Bronchial epithelial cell (primary cell): ENCODE results near the gene EP400. TPM values are rescaled to one million over a fixed set of nuclear protein-coding genes. Genes with fewer than 3 reads are reported as not detected.

ENCODE experiments used
- DNase-seq: peaks from one replicate; pipeline ENCODE4 v3.0.0-alpha.2; 2010; ENCODE audit warnings: low read depth
- FAIRE-seq: peaks from 2 replicates; lab custom pipeline; 2011; peaks lifted over from hg19 to GRCh38; lab: Jason Lieb, UNC
- H3K27me3 ChIP-seq: 2 replicates; pipeline ENCODE4 v1.5.1; 2011; ENCODE audit warnings: low read length; ENCODE audit not compliant: control insufficient read depth, insufficient read depth
- H3K36me3 ChIP-seq: 2 replicates; pipeline ENCODE4 v1.5.1; 2011; ENCODE audit warnings: low read length; ENCODE audit not compliant: control insufficient read depth, insufficient read depth
- H3K4me3 ChIP-seq: 2 replicates; pipeline ENCODE4 v1.5.1; 2011; ENCODE audit warnings: mild to moderate bottlenecking, low read depth, low read length, control low read depth
- CTCF ChIP-seq: IDR thresholded peaks from 2 replicates; pipeline ENCODE4 v1.5.1; 2011; ENCODE audit warnings: mild to moderate bottlenecking, moderate library complexity, low read length, control low read depth, inconsistent platforms; ENCODE audit not compliant: insufficient read depth, severe bottlenecking
- total RNA-seq: library from RNA; depleted of rRNA; stranded (reverse); fragments of >200 nt; gene quantifications from 2 replicates; pipeline ENCODE4 v1.2.1, GENCODE V29; 2014

EP400 gene
- total RNA-seq, 1 donor from 2014 or later: 5.8 TPM

GRCh38 chr12:132019891-132020290 lies 70.1 kb downstream of the EP400 start:
- no peak for TF ChIP-seq CTCF
- no peak for FAIRE-seq
- peaks cover 34% of the 10 kb centered on the region for H3K36me3 ChIP-seq

GRCh38 chr12:132020292-132020691 lies 70.5 kb downstream of the EP400 start:
- no peak for FAIRE-seq
- H3K36me3 ChIP-seq: peaks cover 36% of the 10 kb centered on the region

More at GRCh38 chr12:132019891-132020290, 70.1 kb downstream of the EP400 start:
- H3K27me3 ChIP-seq: no peaks in the 10 kb centered on the region
- no peak for DNase-seq
- no peak overlapping the region for H3K4me3 ChIP-seq

GRCh38 chr12:132021031-132021871 lies 71.5 kb downstream of the EP400 start:
- Histone ChIP-seq H3K36me3 (peaks cover 38% of the 10 kb centered on the region), H3K27me3 (no peaks in the 10 kb centered on the region), H3K4me3 (no peak overlapping the region)
- no peak for TF ChIP-seq CTCF
- DNase-seq (no peak), FAIRE-seq (no peak)

More at GRCh38 chr12:132020292-132020691, 70.5 kb downstream of the EP400 start:
- no peak for DNase-seq
- TF ChIP-seq CTCF: no peak
- Histone ChIP-seq H3K27me3 (no peaks in the 10 kb centered on the region), H3K4me3 (no peak overlapping the region)

- DNase-seq (no peak), FAIRE-seq (no peak)
- Histone ChIP-seq H3K36me3 (peaks cover 44% of the 10 kb centered on the region), H3K27me3 (no peaks in the 10 kb centered on the region), H3K4me3 (no peak overlapping the region)
- TF ChIP-seq CTCF: no peak
Observed at GRCh38 chr12:132021965-132022364, 72.2 kb downstream of the EP400 start.

- H3K4me3 ChIP-seq: no peak overlapping the region
- DNase-seq (no peak), FAIRE-seq (peak; percentile 32)
- no peak for TF ChIP-seq CTCF
- H3K36me3 ChIP-seq: peaks cover 42% of the 10 kb centered on the region
- no peaks in the 10 kb centered on the region for H3K27me3 ChIP-seq
Observed at GRCh38 chr12:132023658-132024057, 73.9 kb downstream of the EP400 start.
